ENCODE data around the gene EYA2.

- TF ChIP-seq EZH2 (IDR thresholded peaks at IDR 0.05), result no peak
- no peak for TF ChIP-seq POLR2AphosphoS5 (IDR thresholded peaks at IDR 0.05; ENCODE audit: borderline replicate concordance, low read depth, low read length)
These were observed 164.9 kb downstream of the EYA2 start for GRCh38 chr20:47059536-47059935.

Data from SK-N-MC (cell line).